Mammary epithelial cell (primary cell): ENCODE measurements around the gene CDC7.

ENCODE experiments used
- CTCF ChIP-seq, 2 donors: IDR thresholded peaks in 1 of 2; conservative IDR thresholded peaks in 1 of 2; 2 replicates each; pipeline ENCODE4 v1.5.1; 2011 to 2012; ENCODE audit warnings: inconsistent platforms in 2 of 2, low read length in 2 of 2, mild to moderate bottlenecking in 2 of 2, control low read depth in 1 of 2, low read depth in 1 of 2; ENCODE audit not compliant: insufficient read depth in 1 of 2; ENCODE audit errors: extremely low read depth in 1 of 2
- EZH2 ChIP-seq: IDR thresholded peaks from 2 replicates; pipeline ENCODE4 v1.6.1; 2012; ENCODE audit warnings: low read length, inconsistent platforms, borderline replicate concordance

- TF ChIP-seq CTCF (conservative IDR thresholded peaks at IDR 0.05 in 1 of 2, IDR thresholded peaks at IDR 0.05 in 1 of 2; ENCODE audit: extremely low read depth in 1 of 2, insufficient read depth in 1 of 2, low read depth in 1 of 2, low read length in 2 of 2) (no peak), EZH2 (no peak)
Measured at GRCh38 chr1:91552091-91552490, 51.4 kb downstream of the CDC7 start.
